GM12878 (cell line): ENCODE results near the gene LCT. TPM values are rescaled to one million over a fixed set of nuclear protein-coding genes. Genes with fewer than 3 reads are reported as not detected.

ENCODE experiments used
- BHLHE40 ChIP-seq, 2 experiments: fragments of 450-650 bp in 1 of 2; IDR thresholded peaks; 2 replicates each; pipeline ENCODE4 v1.6.1; 2011 to 2017; ENCODE audit warnings: low read depth in 2 of 2, borderline replicate concordance in 1 of 2, improper control_type of control experiment in 1 of 2, low read length in 1 of 2, mild to moderate bottlenecking in 1 of 2
- BMI1 ChIP-seq: fragments of 450-650 bp; IDR thresholded peaks from 2 replicates; pipeline ENCODE4 v1.6.1; 2016; ENCODE audit warnings: mild to moderate bottlenecking, moderate library complexity, borderline replicate concordance
- CBFB ChIP-seq: IDR thresholded peaks from 2 replicates; pipeline ENCODE4 v1.6.1; 2016; ENCODE audit warnings: antibody characterized with exemption, low read depth
- CHD1 ChIP-seq: IDR thresholded peaks from 2 replicates; pipeline ENCODE4 v1.6.1; 2012; ENCODE audit warnings: low read depth, low read length, improper control_type of control experiment
- CHD2 ChIP-seq: IDR thresholded peaks from 2 replicates; pipeline ENCODE4 v1.6.1; 2011; ENCODE audit warnings: low read depth, low read length, improper control_type of control experiment, borderline replicate concordance
- ESRRA ChIP-seq: IDR thresholded peaks from 2 replicates; pipeline ENCODE4 v1.6.1; 2012; ENCODE audit warnings: mild to moderate bottlenecking, low read length, improper control_type of control experiment
- FOXK2 ChIP-seq: fragments of 450-650 bp; IDR thresholded peaks from 2 replicates; pipeline ENCODE4 v1.6.1; 2017; ENCODE audit warnings: mild to moderate bottlenecking, moderate library complexity
- GATAD2B ChIP-seq: fragments of 450-650 bp; conservative IDR thresholded peaks from 2 replicates; pipeline ENCODE4 v1.6.1; 2017; ENCODE audit warnings: low read depth, mild to moderate bottlenecking, moderate library complexity
- JUNB ChIP-seq: IDR thresholded peaks from 2 replicates; pipeline ENCODE4 v1.6.1; 2016; ENCODE audit warnings: antibody characterized with exemption, mild to moderate bottlenecking
- NFIC ChIP-seq: IDR thresholded peaks from 2 replicates; pipeline ENCODE4 v1.6.1; 2012; ENCODE audit warnings: low read depth, mild to moderate bottlenecking, inconsistent platforms, low read length, moderate library complexity
- NFYB ChIP-seq: IDR thresholded peaks from 2 replicates; pipeline ENCODE4 v1.6.1; 2011; ENCODE audit warnings: low read depth, mild to moderate bottlenecking, low read length, improper control_type of control experiment, moderate library complexity; ENCODE audit not compliant: insufficient read depth
- NRF1 ChIP-seq: conservative IDR thresholded peaks from 2 replicates; pipeline ENCODE4 v1.6.1; 2011; ENCODE audit warnings: mild to moderate bottlenecking, low read depth, low read length, improper control_type of control experiment
- PRDM15 ChIP-seq: fragments of 450-650 bp; formaldehyde crosslinking; IDR thresholded peaks from 2 replicates; pipeline ENCODE4 v1.4.0; 2020; ENCODE audit warnings: mild to moderate bottlenecking, moderate library complexity
- SKIL ChIP-seq: fragments of 450-650 bp; IDR thresholded peaks from 2 replicates; pipeline ENCODE4 v1.6.1; 2017; ENCODE audit warnings: mild to moderate bottlenecking, low read depth, inconsistent platforms; ENCODE audit not compliant: poor library complexity, severe bottlenecking
- TCF3 ChIP-seq: IDR thresholded peaks from 2 replicates; pipeline ENCODE4 v1.6.1; 2012; ENCODE audit warnings: low read depth, mild to moderate bottlenecking, low read length, borderline replicate concordance; ENCODE audit not compliant: insufficient read depth
- YBX1 ChIP-seq: fragments of 450-650 bp; IDR thresholded peaks from 2 replicates; pipeline ENCODE4 v1.6.1; 2016; ENCODE audit warnings: antibody characterized with exemption
- polyA plus RNA-seq, 11 experiments: library from polyadenylated mRNA; depleted of rRNA in 4 of 11; unstranded in 6 of 11; stranded (reverse) in 5 of 11; fragments of >200 nt; fragmentation: Nextera tagmentation in 4 of 11; fragmentation: Illumina TruSeq in 1 of 11; extraction: Ambion mirVana in 4 of 11; extraction: Trizol in 1 of 11; gene quantifications; 1 replicate in 1 of 11; 2 replicates in 10 of 11; pipeline versions ENCODE4 v1.2.1 to v1.2.3, GENCODE V29; 2011 to 2016; ENCODE audit warnings: inconsistent platforms in 2 of 11, missing spikeins in 2 of 11, low read depth in 1 of 11
- total RNA-seq, 4 experiments: library from RNA; depleted of rRNA in 3 of 4; stranded (reverse); fragments of >200 nt in 3 of 4; fragmentation: Illumina TruSeq in 1 of 4; extraction: Trizol in 1 of 4; gene quantifications; 2 replicates each; pipeline versions ENCODE4 v1.2.1 to v1.2.3, GENCODE V29; 2013 to 2021
- TF ChIP-seq, protein P1 (sequence below): fragments of 450-650 bp; IDR thresholded peaks from 2 replicates; pipeline ENCODE4 v1.6.1; 2016; ENCODE audit warnings: mild to moderate bottlenecking, moderate library complexity, borderline replicate concordance

Gene LCT
- total and polyA plus RNA-seq, 10 of the 15 experiments (the other 5 are each of a cell fraction or from before 2014, with no cell fraction given), result 0.02 to 0.09 (median 0.07) TPM; not detected in 3

- 0 out of 2 replicates have a peak, but pooled peaks have one; percentile 40 for TF ChIP-seq CHD1
- peak; percentile 39; the same call in 1 of the 2 replicates for TF ChIP-seq NRF1
- 0 out of 2 replicates have a peak, but pooled peaks have one; percentile 56 for TF ChIP-seq GATAD2B
- TF ChIP-seq PRDM15 (CRISPR knock-in tag), result no peak
- no peak for TF ChIP-seq BMI1
- TF ChIP-seq CHD2, result peak; percentile 79
- TF ChIP-seq NFYB, result no peak
- TF ChIP-seq, protein P1, sequence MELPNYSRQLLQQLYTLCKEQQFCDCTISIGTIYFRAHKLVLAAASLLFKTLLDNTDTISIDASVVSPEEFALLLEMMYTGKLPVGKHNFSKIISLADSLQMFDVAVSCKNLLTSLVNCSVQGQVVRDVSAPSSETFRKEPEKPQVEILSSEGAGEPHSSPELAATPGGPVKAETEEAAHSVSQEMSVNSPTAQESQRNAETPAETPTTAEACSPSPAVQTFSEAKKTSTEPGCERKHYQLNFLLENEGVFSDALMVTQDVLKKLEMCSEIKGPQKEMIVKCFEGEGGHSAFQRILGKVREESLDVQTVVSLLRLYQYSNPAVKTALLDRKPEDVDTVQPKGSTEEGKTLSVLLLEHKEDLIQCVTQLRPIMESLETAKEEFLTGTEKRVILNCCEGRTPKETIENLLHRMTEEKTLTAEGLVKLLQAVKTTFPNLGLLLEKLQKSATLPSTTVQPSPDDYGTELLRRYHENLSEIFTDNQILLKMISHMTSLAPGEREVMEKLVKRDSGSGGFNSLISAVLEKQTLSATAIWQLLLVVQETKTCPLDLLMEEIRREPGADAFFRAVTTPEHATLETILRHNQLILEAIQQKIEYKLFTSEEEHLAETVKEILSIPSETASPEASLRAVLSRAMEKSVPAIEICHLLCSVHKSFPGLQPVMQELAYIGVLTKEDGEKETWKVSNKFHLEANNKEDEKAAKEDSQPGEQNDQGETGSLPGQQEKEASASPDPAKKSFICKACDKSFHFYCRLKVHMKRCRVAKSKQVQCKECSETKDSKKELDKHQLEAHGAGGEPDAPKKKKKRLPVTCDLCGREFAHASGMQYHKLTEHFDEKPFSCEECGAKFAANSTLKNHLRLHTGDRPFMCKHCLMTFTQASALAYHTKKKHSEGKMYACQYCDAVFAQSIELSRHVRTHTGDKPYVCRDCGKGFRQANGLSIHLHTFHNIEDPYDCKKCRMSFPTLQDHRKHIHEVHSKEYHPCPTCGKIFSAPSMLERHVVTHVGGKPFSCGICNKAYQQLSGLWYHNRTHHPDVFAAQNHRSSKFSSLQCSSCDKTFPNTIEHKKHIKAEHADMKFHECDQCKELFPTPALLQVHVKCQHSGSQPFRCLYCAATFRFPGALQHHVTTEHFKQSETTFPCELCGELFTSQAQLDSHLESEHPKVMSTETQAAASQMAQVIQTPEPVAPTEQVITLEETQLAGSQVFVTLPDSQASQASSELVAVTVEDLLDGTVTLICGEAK, result peak; percentile 54; the same call in 1 of the 2 replicates
- TF ChIP-seq TCF3, result 0 out of 2 replicates have a peak, but pooled peaks have one; percentile 43
- no peak for TF ChIP-seq NFIC
- peak; percentile 18 for TF ChIP-seq SKIL
- peak; percentile 25; the same call in 1 of the 2 replicates for TF ChIP-seq CBFB
- TF ChIP-seq ESRRA, result no peak
- TF ChIP-seq BHLHE40 (IDR thresholded peaks at IDR 0.05; ENCODE audit: borderline replicate concordance in 1 of 2, low read depth in 2 of 2, low read length in 1 of 2), result peak; percentile 52 to 83
- TF ChIP-seq JUNB, result no peak; the same call in 1 of the 2 replicates
- TF ChIP-seq FOXK2, result no peak
- no peak for TF ChIP-seq YBX1
Observed at GRCh38 chr2:135741395-135742324, 95.3 kb downstream of the LCT start, which contains the start of gene UBXN4 (continued).
